H1 (cell line): ENCODE data around the gene BUB1B. TPM values are rescaled to one million over a fixed set of nuclear protein-coding genes. Genes with fewer than 3 reads are reported as not detected.

ENCODE experiments used
- CTCF ChIA-PET: fragments of 300-600 bp; sonication (Branson Sonifier 250); formaldehyde crosslinking; loops from one replicate; lab custom pipeline; 2021; ENCODE audit not compliant: partially characterized antibody; lab: Charles Lee
- POLR2A ChIA-PET: fragments of 300-600 bp; sonication (Branson Sonifier 250); formaldehyde crosslinking; loops from one replicate; lab custom pipeline; 2021; ENCODE audit warnings: inconsistent platforms; ENCODE audit not compliant: partially characterized antibody; lab: Charles Lee
- DNase-seq, 2 experiments: peaks; one replicate each; pipeline versions ENCODE4 v3.0.0 to v3.0.0-alpha.2; 2010 to 2022; ENCODE audit warnings: low spot score in 2 of 2, low read depth in 1 of 2, mixed read lengths in 1 of 2
- FAIRE-seq: peaks from 2 replicates; lab custom pipeline; 2011; peaks lifted over from hg19 to GRCh38; lab: Jason Lieb, UNC
- H2AFZ ChIP-seq: 2 replicates; pipeline ENCODE4 v1.8.1; 2012; ENCODE audit warnings: low read length, inconsistent platforms
- H2AK5ac ChIP-seq: 2 replicates; pipeline ENCODE4 v1.6.1; 2013; ENCODE audit warnings: low read depth, low read length
- H2BK120ac ChIP-seq: replicated peaks from 2 replicates; pipeline ENCODE3; 2013; ENCODE audit warnings: low read depth, low read length, inconsistent platforms
- H2BK12ac ChIP-seq: 2 replicates; pipeline ENCODE4 v1.6.1; 2013; ENCODE audit warnings: low read depth, low read length
- H2BK15ac ChIP-seq: 2 replicates; pipeline ENCODE4 v1.6.1; 2013; ENCODE audit warnings: low read length
- H2BK20ac ChIP-seq: 2 replicates; pipeline ENCODE4 v1.6.1; 2013; ENCODE audit warnings: low read length
- H2BK5ac ChIP-seq: 2 replicates; pipeline ENCODE4 v1.6.1; 2013; ENCODE audit warnings: low read depth, low read length
- H3K14ac ChIP-seq: 2 replicates; pipeline ENCODE4 v1.6.1; 2013; ENCODE audit warnings: inconsistent platforms; ENCODE audit not compliant: insufficient read length
- H3K18ac ChIP-seq: 2 replicates; pipeline ENCODE4 v1.6.1; 2013; ENCODE audit warnings: low read length; ENCODE audit errors: extremely low read depth
- H3K23ac ChIP-seq: 2 replicates; pipeline ENCODE4 v1.6.1; 2013; ENCODE audit warnings: inconsistent platforms; ENCODE audit not compliant: insufficient read length
- H3K23me2 ChIP-seq: 2 replicates; pipeline ENCODE4 v1.6.1; 2013; ENCODE audit warnings: low read depth, low read length
- H3K27ac ChIP-seq: 2 replicates; pipeline ENCODE4 v1.6.1; 2011; ENCODE audit warnings: low read depth, low read length, inconsistent platforms
- H3K27me3 ChIP-seq, 4 experiments: replicated peaks in 1 of 4; 1 replicate in 1 of 4; 2 replicates in 3 of 4; pipeline versions ENCODE4 v1.6.1 to v1.8.1; 2011 to 2013; ENCODE audit warnings: low read length in 3 of 4, mild to moderate bottlenecking in 3 of 4, inconsistent platforms in 2 of 4, mixed read lengths in 2 of 4, moderate library complexity in 1 of 4; ENCODE audit not compliant: control insufficient read depth in 3 of 4, insufficient read depth in 3 of 4; ENCODE audit errors: extremely low read depth in 1 of 4
- H3K36me3 ChIP-seq, 4 experiments: 2 replicates each; pipeline versions ENCODE4 v1.6.1 to v1.8.1; 2011 to 2013; ENCODE audit warnings: mild to moderate bottlenecking in 4 of 4, low read length in 3 of 4, moderate library complexity in 2 of 4, control low read depth in 1 of 4, inconsistent platforms in 1 of 4; ENCODE audit not compliant: insufficient read depth in 4 of 4, control insufficient read depth in 2 of 4
- H3K4ac ChIP-seq: replicated peaks from 2 replicates; pipeline ENCODE3; 2013; ENCODE audit warnings: low read length, low read depth, mixed read lengths, inconsistent platforms; ENCODE audit not compliant: insufficient read length
- H3K4me1 ChIP-seq, 4 experiments: replicated peaks in 1 of 4; 1 replicate in 1 of 4; 2 replicates in 3 of 4; pipeline versions ENCODE4 v1.6.1 to v1.8.1; 2011 to 2013; ENCODE audit warnings: low read length in 3 of 4, inconsistent platforms in 2 of 4, mixed read lengths in 1 of 4; ENCODE audit not compliant: insufficient read depth in 4 of 4, control insufficient read depth in 3 of 4
- H3K4me2 ChIP-seq, 2 experiments: 2 replicates each; pipeline versions ENCODE4 v1.6.1 to v1.8.1; 2011 to 2013; ENCODE audit warnings: low read depth in 2 of 2, low read length in 2 of 2, control low read depth in 1 of 2, inconsistent platforms in 1 of 2, mild to moderate bottlenecking in 1 of 2; ENCODE audit not compliant: insufficient read depth in 1 of 2
- H3K4me3 ChIP-seq, 4 experiments: fragments of 200-600, 300-600 bp in 1 of 4; sonication (generic), shearing (Covaris generic), sonication (Bioruptor Twin) in 1 of 4; 2 replicates each; pipeline versions ENCODE4 v1.5.1 to v1.8.1; 2011 to 2016; ENCODE audit warnings: low read length in 4 of 4, low read depth in 3 of 4, control low read depth in 2 of 4, inconsistent platforms in 2 of 4, mild to moderate bottlenecking in 2 of 4, mixed read lengths in 1 of 4, moderate library complexity in 1 of 4; ENCODE audit not compliant: insufficient read depth in 2 of 4; ENCODE audit errors: extremely low read depth in 1 of 4
- H3K56ac ChIP-seq: replicated peaks from 2 replicates; pipeline ENCODE3; 2013; ENCODE audit warnings: low read depth, mild to moderate bottlenecking, mixed read lengths, low read length, inconsistent platforms; ENCODE audit not compliant: insufficient read length
- H3K79me1 ChIP-seq: 2 replicates; pipeline ENCODE4 v1.6.1; 2013; ENCODE audit warnings: low read depth, low read length, control low read depth
- H3K79me2 ChIP-seq, 2 experiments: 2 replicates each; pipeline versions ENCODE4 v1.6.1 to v1.8.1; 2012 to 2013; ENCODE audit warnings: low read length in 2 of 2, mild to moderate bottlenecking in 2 of 2, inconsistent platforms in 1 of 2; ENCODE audit not compliant: insufficient read depth in 2 of 2, control insufficient read depth in 1 of 2
- H3K9ac ChIP-seq, 4 experiments: replicated peaks in 1 of 4; 1 replicate in 1 of 4; 2 replicates in 3 of 4; pipeline versions ENCODE4 v1.6.1 to v1.8.1; 2011 to 2013; ENCODE audit warnings: low read depth in 3 of 4, low read length in 3 of 4, control low read depth in 2 of 4, mild to moderate bottlenecking in 2 of 4, moderate library complexity in 2 of 4, inconsistent platforms in 1 of 4; ENCODE audit errors: extremely low read depth in 1 of 4
- H3K9me3 ChIP-seq, 2 experiments: 2 replicates each; pipeline versions ENCODE4 v1.6.1 to v1.8.1; 2012 to 2013; ENCODE audit warnings: mild to moderate bottlenecking in 2 of 2, moderate library complexity in 2 of 2, control low read depth in 1 of 2, inconsistent platforms in 1 of 2, low read depth in 1 of 2, low read length in 1 of 2, mixed read lengths in 1 of 2; ENCODE audit not compliant: insufficient read depth in 2 of 2
- H4K20me1 ChIP-seq, 2 experiments: replicated peaks in 1 of 2; 2 replicates each; pipeline versions ENCODE3 to v1.8.1; 2011 to 2013; ENCODE audit warnings: inconsistent platforms in 2 of 2, low read length in 2 of 2, mild to moderate bottlenecking in 1 of 2; ENCODE audit not compliant: insufficient read depth in 2 of 2, control insufficient read depth in 1 of 2
- H4K5ac ChIP-seq: 2 replicates; pipeline ENCODE4 v1.6.1; 2013; ENCODE audit warnings: low read length, low read depth, mixed read lengths, inconsistent platforms; ENCODE audit not compliant: insufficient read length
- H4K8ac ChIP-seq: 2 replicates; pipeline ENCODE4 v1.8.0; 2013; ENCODE audit warnings: mild to moderate bottlenecking, moderate library complexity, low read length, inconsistent platforms; ENCODE audit not compliant: insufficient read depth; ENCODE audit errors: extremely low read depth
- H4K91ac ChIP-seq: replicated peaks from 2 replicates; pipeline ENCODE3; 2013; ENCODE audit warnings: low read length, mixed read lengths, inconsistent platforms; ENCODE audit not compliant: insufficient read length
- CHD2 ChIP-seq: IDR thresholded peaks from 2 replicates; pipeline ENCODE4 v1.6.1; 2012; ENCODE audit warnings: low read length, improper control_type of control experiment
- KDM4A ChIP-seq: IDR thresholded peaks from one replicate; pipeline ENCODE4 v1.7.1; 2012; ENCODE audit warnings: low read depth, mild to moderate bottlenecking, moderate library complexity, low read length, inconsistent platforms; ENCODE audit not compliant: severe bottlenecking
- TAF7 ChIP-seq: optimal IDR thresholded peaks from 2 replicates; pipeline ENCODE3; 2011; ENCODE audit warnings: low read depth, mild to moderate bottlenecking, inconsistent platforms, low read length, moderate library complexity, borderline replicate concordance
- WGBS, 2 experiments: shearing (Covaris generic) in 1 of 2; methylation state at CpG; one replicate each; pipeline versions ENCODE4 v1.1.6 to v1.1.7; 2013 to 2015; ENCODE audit warnings: low lambda C conversion rate in 2 of 2, mixed read lengths in 2 of 2, inconsistent platforms in 1 of 2, low coverage in 1 of 2, missing lambda C conversion rate in 1 of 2; ENCODE audit not compliant: insufficient replicate concordance in 2 of 2, insufficient coverage in 1 of 2, insufficient read length in 1 of 2; ENCODE audit errors: extremely low coverage in 1 of 2, missing lambda C conversion rate in 1 of 2; 5-methylcytosine and 5-hydroxymethylcytosine counted together
- polyA plus RNA-seq, 7 experiments: library from polyadenylated mRNA; depleted of rRNA in 3 of 7; stranded (reverse) in 5 of 7; unstranded in 2 of 7; fragments of >200 nt in 5 of 7; fragments of 200-250 nt in 2 of 7; gene quantifications; 1 replicate in 5 of 7; 2 replicates in 1 of 7; 4 replicates in 1 of 7; pipeline versions ENCODE4 v1.2.1 to v1.2.3, GENCODE V29; 2011 to 2013; ENCODE audit warnings: missing spikeins in 2 of 7, mixed read lengths in 2 of 7
- total RNA-seq: library from RNA; stranded (reverse); fragmentation: NEBNext Ultra II Directional; extraction: Animal tissue kit (Norgen Biotek cat#: 25700); gene quantifications from 2 replicates; pipeline ENCODE4 v1.2.1, GENCODE V29; 2021

BUB1B gene
- total and polyA plus RNA-seq, 2 of the 8 experiments (the other 6 are each of a cell fraction or from before 2014, with no cell fraction given): 48.9 to 144 TPM

- Histone ChIP-seq H3K23ac (no peak overlapping the region), H3K9ac (no peak overlapping the region), H2BK20ac (no peak overlapping the region), H4K8ac (no peak overlapping the region), H3K79me2 (no peaks in the 10 kb centered on the region), H2BK5ac (no peak overlapping the region), H2AK5ac (no peak overlapping the region), H2AFZ (no peak overlapping the region), H2BK15ac (no peak overlapping the region), H3K79me1 (no peaks in the 10 kb centered on the region; the same call in 1 of the 2 replicates), H2BK120ac (no peak overlapping the region), H3K9me3 (no peaks in the 10 kb centered on the region), H3K4me2 (no peak overlapping the region), H4K5ac (no peak overlapping the region), H4K91ac (no peak overlapping the region)
- ChIA-PET POLR2A (interaction anchor here (0.6 to 2.7 kb wide), 8 partner anchors 9 to 154 kb away, joined by 3 to 17 read pairs (median 3); partner anchors contain the start of genes KNSTRN and PAK6), CTCF (interaction anchor here (0.6 to 46.3 kb wide), 8 partner anchors 11 to 90 kb away, joined by 3 to 1340 read pairs (median 5); no protein-coding TSS in a partner anchor)
- FAIRE-seq (no peak), DNase-seq (no peak)
- 90% methylated on average over 5 of the region's 5 CpGs; no CpG with 5 or more reads in 1 of the 2 experiments for WGBS, 2 experiments
- TF ChIP-seq TAF7 (no peak), KDM4A (no peak), CHD2 (no peak)
- TF ChIP-seq, all 59 proteins: peak for 0
- H3K36me3 ChIP-seq: peaks cover 5 to 39% (median 11%) of the 10 kb centered on the region in 4 experiments; a peak in 5 of 8 replicates
- peaks cover 0 to 2% of the 10 kb centered on the region in 2 experiments for H4K20me1 ChIP-seq
- no peaks in the 10 kb centered on the region for H3K27me3 ChIP-seq
- no peak overlapping the region for H3K27ac ChIP-seq
- no peak overlapping the region for H3K56ac ChIP-seq
- H3K4me3 ChIP-seq: no peak overlapping the region
- no peak overlapping the region for H3K18ac ChIP-seq
- H3K4me1 ChIP-seq: no peaks in the 10 kb centered on the region
- H3K23me2 ChIP-seq: no peaks in the 10 kb centered on the region
- H3K14ac ChIP-seq: no peak overlapping the region
- H2BK12ac ChIP-seq: no peak overlapping the region
- H3K4ac ChIP-seq: no peak overlapping the region
These were observed 68.4 kb downstream of the BUB1B start for GRCh38 chr15:40229316-40229715.
